ENCODE measurements around the gene ADAM15.

DNA sequence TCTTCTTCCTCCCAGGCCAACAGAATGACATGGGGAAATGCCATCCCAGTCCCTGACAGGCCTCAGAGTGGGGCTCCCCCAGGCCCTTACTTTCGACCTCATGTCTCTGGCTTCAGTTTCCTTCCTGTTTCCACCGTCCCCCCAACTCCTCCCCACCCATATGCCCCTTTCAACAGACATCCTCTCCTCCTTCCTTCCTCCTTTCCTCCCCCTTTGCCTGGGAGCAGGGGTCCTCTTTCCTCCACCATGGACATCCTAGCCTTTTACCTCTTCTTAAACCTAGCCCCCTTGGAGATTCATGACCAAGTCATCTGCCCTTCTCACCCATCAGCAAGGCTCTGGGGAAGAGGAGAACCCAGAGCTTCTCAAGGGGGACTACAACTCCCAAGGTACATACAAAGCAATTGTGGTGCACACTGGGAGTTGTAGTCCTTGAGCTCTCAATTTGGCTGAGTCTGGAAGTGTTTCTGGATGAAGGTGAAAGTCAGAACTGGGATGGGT is 44.5 kb upstream of the ADAM15 start:
- TF ChIP-seq, protein P1, sequence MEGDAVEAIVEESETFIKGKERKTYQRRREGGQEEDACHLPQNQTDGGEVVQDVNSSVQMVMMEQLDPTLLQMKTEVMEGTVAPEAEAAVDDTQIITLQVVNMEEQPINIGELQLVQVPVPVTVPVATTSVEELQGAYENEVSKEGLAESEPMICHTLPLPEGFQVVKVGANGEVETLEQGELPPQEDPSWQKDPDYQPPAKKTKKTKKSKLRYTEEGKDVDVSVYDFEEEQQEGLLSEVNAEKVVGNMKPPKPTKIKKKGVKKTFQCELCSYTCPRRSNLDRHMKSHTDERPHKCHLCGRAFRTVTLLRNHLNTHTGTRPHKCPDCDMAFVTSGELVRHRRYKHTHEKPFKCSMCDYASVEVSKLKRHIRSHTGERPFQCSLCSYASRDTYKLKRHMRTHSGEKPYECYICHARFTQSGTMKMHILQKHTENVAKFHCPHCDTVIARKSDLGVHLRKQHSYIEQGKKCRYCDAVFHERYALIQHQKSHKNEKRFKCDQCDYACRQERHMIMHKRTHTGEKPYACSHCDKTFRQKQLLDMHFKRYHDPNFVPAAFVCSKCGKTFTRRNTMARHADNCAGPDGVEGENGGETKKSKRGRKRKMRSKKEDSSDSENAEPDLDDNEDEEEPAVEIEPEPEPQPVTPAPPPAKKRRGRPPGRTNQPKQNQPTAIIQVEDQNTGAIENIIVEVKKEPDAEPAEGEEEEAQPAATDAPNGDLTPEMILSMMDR (IDR thresholded peaks at IDR 0.05) = no peak
- TF ChIP-seq FOXJ3 (CRISPR knock-in tag; IDR thresholded peaks at IDR 0.05; ENCODE audit: borderline replicate concordance) (no peak), NR2C2 (CRISPR knock-in tag; IDR thresholded peaks at IDR 0.05) (no peak), ZNF121 (CRISPR knock-in tag; IDR thresholded peaks at IDR 0.05) (no peak), PRRX2 (CRISPR knock-in tag; IDR thresholded peaks at IDR 0.05) (no peak), ETV6 (CRISPR knock-in tag; IDR thresholded peaks at IDR 0.05) (no peak), SP1 (CRISPR knock-in tag; conservative IDR thresholded peaks at IDR 0.05) (no peak), ZNF423 (CRISPR knock-in tag; IDR thresholded peaks at IDR 0.05) (no peak), NFYB (CRISPR knock-in tag; conservative IDR thresholded peaks at IDR 0.05; ENCODE audit: low read depth) (no peak), SMAD3 (CRISPR knock-in tag; IDR thresholded peaks at IDR 0.05; ENCODE audit: borderline replicate concordance) (no peak)
- TF ChIP-seq, protein P2, sequence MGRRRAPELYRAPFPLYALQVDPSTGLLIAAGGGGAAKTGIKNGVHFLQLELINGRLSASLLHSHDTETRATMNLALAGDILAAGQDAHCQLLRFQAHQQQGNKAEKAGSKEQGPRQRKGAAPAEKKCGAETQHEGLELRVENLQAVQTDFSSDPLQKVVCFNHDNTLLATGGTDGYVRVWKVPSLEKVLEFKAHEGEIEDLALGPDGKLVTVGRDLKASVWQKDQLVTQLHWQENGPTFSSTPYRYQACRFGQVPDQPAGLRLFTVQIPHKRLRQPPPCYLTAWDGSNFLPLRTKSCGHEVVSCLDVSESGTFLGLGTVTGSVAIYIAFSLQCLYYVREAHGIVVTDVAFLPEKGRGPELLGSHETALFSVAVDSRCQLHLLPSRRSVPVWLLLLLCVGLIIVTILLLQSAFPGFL (CRISPR knock-in tag; IDR thresholded peaks at IDR 0.05; ENCODE audit: borderline replicate concordance) = no peak
- TF ChIP-seq, protein P3, sequence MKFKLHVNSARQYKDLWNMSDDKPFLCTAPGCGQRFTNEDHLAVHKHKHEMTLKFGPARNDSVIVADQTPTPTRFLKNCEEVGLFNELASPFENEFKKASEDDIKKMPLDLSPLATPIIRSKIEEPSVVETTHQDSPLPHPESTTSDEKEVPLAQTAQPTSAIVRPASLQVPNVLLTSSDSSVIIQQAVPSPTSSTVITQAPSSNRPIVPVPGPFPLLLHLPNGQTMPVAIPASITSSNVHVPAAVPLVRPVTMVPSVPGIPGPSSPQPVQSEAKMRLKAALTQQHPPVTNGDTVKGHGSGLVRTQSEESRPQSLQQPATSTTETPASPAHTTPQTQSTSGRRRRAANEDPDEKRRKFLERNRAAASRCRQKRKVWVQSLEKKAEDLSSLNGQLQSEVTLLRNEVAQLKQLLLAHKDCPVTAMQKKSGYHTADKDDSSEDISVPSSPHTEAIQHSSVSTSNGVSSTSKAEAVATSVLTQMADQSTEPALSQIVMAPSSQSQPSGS (CRISPR knock-in tag; IDR thresholded peaks at IDR 0.05; ENCODE audit: borderline replicate concordance, low read depth) = no peak
- TF ChIP-seq, protein P4, sequence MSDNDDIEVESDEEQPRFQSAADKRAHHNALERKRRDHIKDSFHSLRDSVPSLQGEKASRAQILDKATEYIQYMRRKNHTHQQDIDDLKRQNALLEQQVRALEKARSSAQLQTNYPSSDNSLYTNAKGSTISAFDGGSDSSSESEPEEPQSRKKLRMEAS (CRISPR knock-in tag; IDR thresholded peaks at IDR 0.05) = no peak
- TF ChIP-seq, protein P5, sequence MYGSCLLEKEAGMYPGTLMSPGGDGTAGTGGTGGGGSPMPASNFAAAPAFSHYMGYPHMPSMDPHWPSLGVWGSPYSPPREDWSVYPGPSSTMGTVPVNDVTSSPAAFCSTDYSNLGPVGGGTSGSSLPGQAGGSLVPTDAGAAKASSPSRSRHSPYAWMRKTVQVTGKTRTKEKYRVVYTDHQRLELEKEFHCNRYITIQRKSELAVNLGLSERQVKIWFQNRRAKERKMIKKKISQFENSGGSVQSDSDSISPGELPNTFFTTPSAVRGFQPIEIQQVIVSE (CRISPR knock-in tag; IDR thresholded peaks at IDR 0.05; ENCODE audit: borderline replicate concordance) = no peak

Data from WTC11 (cell line).